ENCODE data around the gene NOCT. TPM values are rescaled to one million over a fixed set of nuclear protein-coding genes. Genes with fewer than 3 reads are reported as not detected.
A peak's percentile ranks its signal among the peaks of the same experiment; 100 is the strongest.

Gene NOCT
- total and polyA plus RNA-seq, 2 of the 8 experiments (the other 6 are each of a cell fraction or from before 2014, with no cell fraction given) = 10.4 to 45.5 TPM

- TF ChIP-seq SIX5 (IDR thresholded peaks at IDR 0.05; ENCODE audit: low read depth, low read length) (no peak), SP4 (IDR thresholded peaks at IDR 0.05; ENCODE audit: low read length) (no peak), SAP30 (IDR thresholded peaks at IDR 0.05; ENCODE audit: insufficient read depth, insufficient replicate concordance, low read length) (no peak), JUND (IDR thresholded peaks at IDR 0.05; ENCODE audit: low read length) (no peak), BRCA1 (IDR thresholded peaks at IDR 0.05; ENCODE audit: low read depth, low read length) (no peak), POLR2AphosphoS5 (IDR thresholded peaks at IDR 0.05; ENCODE audit: low read depth, low read length) (peak; percentile 13), TAF1 (IDR thresholded peaks at IDR 0.05; ENCODE audit: low read depth, low read length) (peak; percentile 7; the same call in 1 of the 2 replicates), CTBP2 (IDR thresholded peaks at IDR 0.05; ENCODE audit: borderline replicate concordance, insufficient read depth, insufficient read length, low read length) (no peak), RAD21 (IDR thresholded peaks at IDR 0.05 in 1 of 2, conservative IDR thresholded peaks at IDR 0.05 in 1 of 2; ENCODE audit: low read depth in 2 of 2, low read length in 2 of 2) (peak in 1 of 2 experiments; percentile 13; a peak in 1 of 4 replicates), RXRA (IDR thresholded peaks at IDR 0.05; ENCODE audit: insufficient read depth, low read depth, low read length) (no peak), BACH1 (IDR thresholded peaks at IDR 0.05; ENCODE audit: low read length) (no peak), PHF8 (conservative IDR thresholded peaks at IDR 0.05; ENCODE audit: low read depth, low read length) (peak; percentile 26; the same call in 1 of the 2 replicates), KDM5A (IDR thresholded peaks at IDR 0.05; ENCODE audit: low read length) (no peak), KDM1A (IDR thresholded peaks at IDR 0.05; ENCODE audit: borderline replicate concordance, low read length) (no peak), RNF2 (IDR thresholded peaks at IDR 0.05; ENCODE audit: borderline replicate concordance, low read depth, low read length, missing control alignments, poor library complexity, severe bottlenecking) (no peak)
Measured at GRCh38 chr4:139083607-139083955, 68.0 kb downstream of the NOCT start (continued).

All from H1 (cell line).